ENCODE data around the gene C19orf33. TPM values are rescaled to one million over a fixed set of nuclear protein-coding genes. Genes with fewer than 3 reads are reported as not detected.

Gene C19orf33
- total RNA-seq, 4 donors from 2014 or later: 354 to 843 (median 469) TPM

- H3K27me3 ChIP-seq: no peaks in the 10 kb centered on the region
- no peaks in the 10 kb centered on the region for H3K36me3 ChIP-seq
- peaks cover 25 to 69% (median 26%) of the 10 kb centered on the region in 3 donors for H3K4me1 ChIP-seq
- H3K27ac ChIP-seq: peak within 1 kb of the TSS; percentile 70 to 93 (median 90)
- no peaks in the 10 kb centered on the region for H3K9me3 ChIP-seq
- no peak for TF ChIP-seq CTCF (IDR thresholded peaks at IDR 0.05)
- TF ChIP-seq POLR2A (IDR thresholded peaks at IDR 0.05): peak in 1 of 4 donors; percentile 43
- peak; percentile 84 for DNase-seq
- WGBS, 2 donors: 1 to 2% methylated on average over 25 to 28 of the region's 64 CpGs
- peak within 1 kb of the TSS; percentile 36 to 75 (median 56) for H3K4me3 ChIP-seq
- intact Hi-C loops (cut with DNase I): no loop called here
These were observed 11.8 kb downstream of the C19orf33 start, which contains the start of gene YIF1B for GRCh38 chr19:38315657-38316476. TSS of gene YIF1B (minus strand) at chr19:38315947. CDS start at chr19:38315917, 30 bp downstream.

- H3K36me3 ChIP-seq: no peaks in the 10 kb centered on the region
- H3K9me3 ChIP-seq: no peaks in the 10 kb centered on the region
- peak overlapping the region; percentile 70 to 93 (median 90) for H3K27ac ChIP-seq
- WGBS, 2 donors: 24 to 34% methylated on average over 7 to 8 of the region's 8 CpGs
- TF ChIP-seq POLR2A (IDR thresholded peaks at IDR 0.05) (no peak), CTCF (IDR thresholded peaks at IDR 0.05) (no peak)
- intact Hi-C loops (cut with DNase I): no loop called here
- H3K4me3 ChIP-seq: peak overlapping the region; percentile 36 to 75 (median 56)
- DNase-seq: no peak
- no peaks in the 10 kb centered on the region for H3K27me3 ChIP-seq
- peaks cover 32 to 76% (median 33%) of the 10 kb centered on the region in 3 donors for H3K4me1 ChIP-seq
These were observed 12.5 kb downstream of the C19orf33 start for GRCh38 chr19:38316477-38317067.

GRCh38 chr19:38317104-38317612 lies 13.1 kb downstream of the C19orf33 start:
- H3K4me3 ChIP-seq: peak overlapping the region in 2 of 4 donors; percentile 15 to 75
- no peak for DNase-seq
- H3K4me1 ChIP-seq: peaks cover 34 to 82% (median 38%) of the 10 kb centered on the region in 3 donors
- intact Hi-C loops (cut with DNase I): no loop called here
- no peaks in the 10 kb centered on the region for H3K27me3 ChIP-seq
- no peaks in the 10 kb centered on the region for H3K36me3 ChIP-seq
- peak overlapping the region; percentile 70 to 93 (median 90) for H3K27ac ChIP-seq
- H3K9me3 ChIP-seq: no peaks in the 10 kb centered on the region
- TF ChIP-seq POLR2A (IDR thresholded peaks at IDR 0.05) (no peak), CTCF (IDR thresholded peaks at IDR 0.05) (no peak)
- WGBS, 2 donors: 49 to 71% methylated on average over 11 of the region's 11 CpGs

- DNase-seq: no peak
- Histone ChIP-seq H3K4me1 (peaks cover 34 to 95% (median 50%) of the 10 kb centered on the region in 3 donors), H3K9me3 (no peaks in the 10 kb centered on the region), H3K27me3 (no peaks in the 10 kb centered on the region), H3K27ac (peak overlapping the region; percentile 89 to 93 (median 90)), H3K4me3 (peak overlapping the region in 2 of 4 donors; percentile 80 to 86), H3K36me3 (peaks cover 0 to 6% (median 0%) of the 10 kb centered on the region in 3 donors)
- 24 to 56% methylated on average over 3 to 4 of the region's 6 CpGs for WGBS, 2 donors
- TF ChIP-seq POLR2A (IDR thresholded peaks at IDR 0.05): no peak
- intact Hi-C loops (cut with DNase I): no loop called here
These were observed 14.6 kb downstream of the C19orf33 start for GRCh38 chr19:38318660-38319059.

GRCh38 chr19:38319421-38320258 lies 15.6 kb downstream of the C19orf33 start, which contains the start of gene KCNK6:
TSS of gene KCNK6 (plus strand) at chr19:38319845. CDS start at chr19:38319951, 106 bp downstream.
- H3K9me3 ChIP-seq: no peaks in the 10 kb centered on the region
- intact Hi-C loops (cut with DNase I): no loop called here
- peak within 1 kb of the TSS; percentile 62 to 86 (median 78) for H3K4me3 ChIP-seq
- no peak for DNase-seq
- 4 to 13% methylated on average over 9 to 13 of the region's 76 CpGs for WGBS, 2 donors
- H3K27me3 ChIP-seq: no peaks in the 10 kb centered on the region
- peak in 1 of 6 experiments; percentile 3 for TF ChIP-seq CTCF (IDR thresholded peaks at IDR 0.05)
- TF ChIP-seq POLR2A (IDR thresholded peaks at IDR 0.05): peak in 2 of 4 donors; percentile 76 to 93
- peak within 1 kb of the TSS; percentile 89 to 93 (median 90) for H3K27ac ChIP-seq
- H3K36me3 ChIP-seq: peaks cover 0 to 16% (median 0%) of the 10 kb centered on the region in 3 donors
- peaks cover 34 to 96% (median 55%) of the 10 kb centered on the region in 3 donors for H3K4me1 ChIP-seq

Data from esophagus squamous epithelium (tissue), 5 donors.